PC-3 (cell line): ENCODE data around the gene UBR4.

Source experiments
- CTCF ChIP-seq: fragments of 300-600 bp; sonication (generic); conservative IDR thresholded peaks from 2 replicates; pipeline ENCODE4 v1.5.1; 2017; ENCODE audit warnings: antibody characterized with exemption, low read depth, mild to moderate bottlenecking, low read length
- EZH2 ChIP-seq: fragments of 300-600 bp; sonication (generic); IDR thresholded peaks from one replicate; pipeline ENCODE4 v1.6.1; 2017; ENCODE audit warnings: antibody characterized with exemption, mild to moderate bottlenecking, low read length; ENCODE audit not compliant: unreplicated experiment

GRCh38 chr1:19205845-19206244, 4.2 kb downstream of the UBR4 start:
- TF ChIP-seq EZH2, result no peak
- TF ChIP-seq CTCF, result no peak
